ENCODE measurements around the gene OTUD4. TPM values are rescaled to one million over a fixed set of nuclear protein-coding genes. Genes with fewer than 3 reads are reported as not detected.
"Not testable (repeated sequence)": the region's sequence is repeated elsewhere in the genome, so short reads cannot be mapped to it uniquely, and the experiment has no call there.

The OTUD4 gene
- total RNA-seq, 4 donors from 2014 or later, result 31.7 to 43.6 (median 41.2) TPM

GRCh38 chr4:145183023-145183422, 2.6 kb upstream of the OTUD4 start:
- WGBS, result 95% methylated on average over 2 of the region's 2 CpGs
- no peak for DNase-seq (ENCODE audit: low spot score in 2 of 2)
- H3K27ac ChIP-seq, result no peak overlapping the region

GRCh38 chr4:145182222-145182621, 1.8 kb upstream of the OTUD4 start:
- Histone ChIP-seq H3K4me3 (no peak overlapping the region), H3K9me3 (no peaks in the 10 kb centered on the region), H3K36me3 (no peaks in the 10 kb centered on the region), H3K4me1 (peaks cover 25% of the 10 kb centered on the region), H3K27me3 (no peaks in the 10 kb centered on the region), H3K27ac (no peak overlapping the region)
- 90% methylated on average over 2 of the region's 2 CpGs for WGBS
- DNase-seq (ENCODE audit: low spot score in 2 of 2), result no peak
- no peak for TF ChIP-seq POLR2AphosphoS5 (IDR thresholded peaks at IDR 0.05)

More at GRCh38 chr4:145183023-145183422, 2.6 kb upstream of the OTUD4 start:
- no peak overlapping the region for H3K4me3 ChIP-seq
- no peaks in the 10 kb centered on the region for H3K9me3 ChIP-seq
- H3K36me3 ChIP-seq, result no peaks in the 10 kb centered on the region
- peaks cover 17% of the 10 kb centered on the region for H3K4me1 ChIP-seq
- no peaks in the 10 kb centered on the region for H3K27me3 ChIP-seq
- TF ChIP-seq CTCF (IDR thresholded peaks at IDR 0.05) (no peak), POLR2AphosphoS5 (IDR thresholded peaks at IDR 0.05) (no peak), EP300 (IDR thresholded peaks at IDR 0.05) (no peak), POLR2A (IDR thresholded peaks at IDR 0.05) (no peak)

- no peaks in the 10 kb centered on the region for H3K9me3 ChIP-seq
- H3K4me3 ChIP-seq, result peak overlapping the region; percentile 84
- DNase-seq (ENCODE audit: low spot score in 2 of 2), result no peak
- WGBS, result 7% methylated on average over 7 of the region's 7 CpGs
- no peaks in the 10 kb centered on the region for H3K27me3 ChIP-seq
- H3K27ac ChIP-seq, result peak overlapping the region; percentile 97
- H3K36me3 ChIP-seq, result no peaks in the 10 kb centered on the region
- TF ChIP-seq POLR2AphosphoS5 (IDR thresholded peaks at IDR 0.05) (no peak), POLR2A (IDR thresholded peaks at IDR 0.05) (no peak), CTCF (IDR thresholded peaks at IDR 0.05) (no peak), EP300 (IDR thresholded peaks at IDR 0.05) (no peak)
- peaks cover 36% of the 10 kb centered on the region for H3K4me1 ChIP-seq
These were observed 707 bp upstream of the OTUD4 start for GRCh38 chr4:145181091-145181501.

GRCh38 chr4:145179861-145180297, 510 bp downstream of the OTUD4 start:
- peak overlapping the region; percentile 97 for H3K27ac ChIP-seq
- WGBS, result 0% methylated on average over 1 of the region's 57 CpGs
- H3K36me3 ChIP-seq; DNase-seq (ENCODE audit: low spot score in 2 of 2); H3K9me3 ChIP-seq; H3K27me3 ChIP-seq: not testable (repeated sequence)
- peaks cover 43% of the 10 kb centered on the region for H3K4me1 ChIP-seq
- peak overlapping the region; percentile 84 for H3K4me3 ChIP-seq

- WGBS, result 0% methylated on average over 28 of the region's 36 CpGs
- H3K27ac ChIP-seq, result peak overlapping the region; percentile 97
- H3K36me3 ChIP-seq, result no peaks in the 10 kb centered on the region
- no peaks in the 10 kb centered on the region for H3K9me3 ChIP-seq
- peak overlapping the region; percentile 84 for H3K4me3 ChIP-seq
- TF ChIP-seq POLR2AphosphoS5 (IDR thresholded peaks at IDR 0.05), result no peak
- no peak for TF ChIP-seq EP300 (IDR thresholded peaks at IDR 0.05)
- no peak for TF ChIP-seq CTCF (IDR thresholded peaks at IDR 0.05)
- peak in 1 of 2 donors; percentile 7 for TF ChIP-seq POLR2A (IDR thresholded peaks at IDR 0.05)
- H3K27me3 ChIP-seq, result no peaks in the 10 kb centered on the region
- peak; percentile 75 to 85 for DNase-seq (ENCODE audit: low spot score in 2 of 2)
- H3K4me1 ChIP-seq, result peaks cover 43% of the 10 kb centered on the region
These were observed 1.0 kb downstream of the OTUD4 start for GRCh38 chr4:145179281-145179860.

- Histone ChIP-seq H3K4me1 (peaks cover 43% of the 10 kb centered on the region), H3K4me3 (peak overlapping the region; percentile 84), H3K9me3 (no peaks in the 10 kb centered on the region), H3K27me3 (no peaks in the 10 kb centered on the region), H3K36me3 (no peaks in the 10 kb centered on the region), H3K27ac (peak overlapping the region; percentile 97)
- no peak for TF ChIP-seq POLR2AphosphoS5 (IDR thresholded peaks at IDR 0.05)
- no peak for DNase-seq (ENCODE audit: low spot score in 2 of 2)
- 5% methylated on average over 5 of the region's 5 CpGs for WGBS
These were observed 1.6 kb downstream of the OTUD4 start for GRCh38 chr4:145178740-145179280.

Measured in suprapubic skin (tissue), 4 donors.